Ovary (tissue), 1 donor: ENCODE measurements around the gene LCN2.

ENCODE experiments used
- EP300 ChIP-seq: sonication (generic); formaldehyde crosslinking; IDR thresholded peaks from one replicate; pipeline ENCODE4 v1.6.1; 2017; ENCODE audit warnings: antibody characterized with exemption
- POLR2A ChIP-seq: fragments of 450-650 bp; IDR thresholded peaks from one replicate; pipeline ENCODE4 v1.6.1; 2017; ENCODE audit warnings: antibody characterized with exemption, mild to moderate bottlenecking, moderate library complexity

- no peak for TF ChIP-seq POLR2A
- no peak for TF ChIP-seq EP300
These were observed 20.7 kb downstream of the LCN2 start for GRCh38 chr9:128169925-128170324.
